ENCODE measurements around the gene PPT2.

- TF ChIP-seq CTCF (IDR thresholded peaks at IDR 0.05) (no peak), POLR2A (IDR thresholded peaks at IDR 0.05; ENCODE audit: low read depth) (no peak), POLR2AphosphoS5 (IDR thresholded peaks at IDR 0.05) (no peak), EP300 (IDR thresholded peaks at IDR 0.05) (no peak)
Measured at GRCh38 chr6:32137454-32137853, 16.5 kb upstream of the PPT2 start.
